GM23248 (cell line): ENCODE results near the gene PRDM16. TPM values are rescaled to one million over a fixed set of nuclear protein-coding genes. Genes with fewer than 3 reads are reported as not detected.

Experiments
- DNase-seq: peaks from one replicate; pipeline ENCODE4 v3.0.0-alpha.2; 2015
- H2AFZ ChIP-seq: fragments of 200-600 bp; sonication (generic); 2 replicates; pipeline ENCODE4 v1.6.1; 2016; ENCODE audit warnings: antibody characterized with exemption
- H3F3A ChIP-seq: fragments of 200-600 bp; sonication (generic); 2 replicates; pipeline ENCODE4 v1.6.1; 2016; ENCODE audit warnings: mild to moderate bottlenecking, antibody characterized with exemption, mixed run types; ENCODE audit not compliant: insufficient read depth
- H3K27ac ChIP-seq: fragments of 200-600 bp; sonication (generic); 2 replicates; pipeline ENCODE4 v1.5.1; 2016; ENCODE audit warnings: mild to moderate bottlenecking
- H3K27me3 ChIP-seq: fragments of 200-600 bp; sonication (generic); replicated peaks from 2 replicates; pipeline ENCODE4 v1.6.1; 2016; ENCODE audit warnings: mild to moderate bottlenecking; ENCODE audit not compliant: insufficient read depth
- H3K36me3 ChIP-seq: fragments of 200-600 bp; sonication (generic); 2 replicates; pipeline ENCODE4 v1.6.1; 2016; ENCODE audit warnings: low read depth, mild to moderate bottlenecking
- H3K4me1 ChIP-seq: fragments of 200-600 bp; sonication (generic); 2 replicates; pipeline ENCODE4 v1.6.1; 2016; ENCODE audit warnings: mild to moderate bottlenecking; ENCODE audit not compliant: insufficient read depth
- H3K4me2 ChIP-seq: fragments of 200-600 bp; sonication (generic); one replicate; pipeline ENCODE4 v1.6.1; 2016; ENCODE audit warnings: mild to moderate bottlenecking; ENCODE audit not compliant: unreplicated experiment
- H3K4me3 ChIP-seq: fragments of 200-600 bp; sonication (generic); 2 replicates; pipeline ENCODE4 v1.5.1; 2016; ENCODE audit warnings: mild to moderate bottlenecking
- H3K79me2 ChIP-seq: fragments of 200-600 bp; sonication (generic); 2 replicates; pipeline ENCODE4 v1.6.1; 2016; ENCODE audit warnings: mild to moderate bottlenecking; ENCODE audit not compliant: insufficient read depth
- H3K9ac ChIP-seq: fragments of 200-600 bp; sonication (generic); 2 replicates; pipeline ENCODE4 v1.6.1; 2016; ENCODE audit warnings: mild to moderate bottlenecking
- H3K9me2 ChIP-seq: fragments of 200-600 bp; sonication (generic); 2 replicates; pipeline ENCODE4 v1.6.1; 2016; ENCODE audit warnings: mixed run types, mild to moderate bottlenecking, moderate library complexity; ENCODE audit not compliant: insufficient read depth
- H3K9me3 ChIP-seq: fragments of 200-600 bp; sonication (generic); one replicate; pipeline ENCODE4 v1.6.1; 2017; ENCODE audit warnings: low read depth
- H4K20me1 ChIP-seq: fragments of 200-600 bp; sonication (generic); 2 replicates; pipeline ENCODE4 v1.6.0; 2016; ENCODE audit not compliant: insufficient read depth
- EZH2 ChIP-seq: fragments of 200-600 bp; sonication (generic); IDR thresholded peaks from 2 replicates; pipeline ENCODE4 v1.6.1; 2018; ENCODE audit warnings: antibody characterized with exemption, mild to moderate bottlenecking; ENCODE audit not compliant: insufficient read depth, poor library complexity, severe bottlenecking
- EZH2phosphoT487 ChIP-seq: fragments of 200-600 bp; sonication (generic); IDR thresholded peaks from 2 replicates; pipeline ENCODE4 v1.6.1; 2018; ENCODE audit warnings: antibody characterized with exemption, moderate library complexity, mild to moderate bottlenecking, low read depth; ENCODE audit not compliant: insufficient read depth
- WGBS, 2 experiments: methylation state at CpG; one replicate each; pipeline ENCODE4 v1.1.6; 2015 to 2017; ENCODE audit warnings: low lambda C conversion rate in 2 of 2, low coverage in 1 of 2; ENCODE audit errors: missing lambda C conversion rate in 2 of 2; 5-methylcytosine and 5-hydroxymethylcytosine counted together
- in situ Hi-C: fragments of 300-500 bp; cut with MboI; formaldehyde crosslinking; loops from 2 replicates; pipeline ENCODE4 v1.15.0; 2020
- polyA plus RNA-seq: library from polyadenylated mRNA; unstranded; fragments of >200 nt; fragmentation: Nextera tagmentation; extraction: Ambion mirVana; gene quantifications from 2 replicates; pipeline ENCODE4 v1.2.1, GENCODE V29; 2016
- total RNA-seq: library from RNA; depleted of rRNA; stranded (reverse); fragments of >200 nt; shearing (Covaris generic); gene quantifications from 2 replicates; pipeline ENCODE4 v1.2.3, GENCODE V29; 2014

The PRDM16 gene
- total and polyA plus RNA-seq, 2 experiments from 2014 or later = 0.18 TPM; not detected in 1

DNA sequence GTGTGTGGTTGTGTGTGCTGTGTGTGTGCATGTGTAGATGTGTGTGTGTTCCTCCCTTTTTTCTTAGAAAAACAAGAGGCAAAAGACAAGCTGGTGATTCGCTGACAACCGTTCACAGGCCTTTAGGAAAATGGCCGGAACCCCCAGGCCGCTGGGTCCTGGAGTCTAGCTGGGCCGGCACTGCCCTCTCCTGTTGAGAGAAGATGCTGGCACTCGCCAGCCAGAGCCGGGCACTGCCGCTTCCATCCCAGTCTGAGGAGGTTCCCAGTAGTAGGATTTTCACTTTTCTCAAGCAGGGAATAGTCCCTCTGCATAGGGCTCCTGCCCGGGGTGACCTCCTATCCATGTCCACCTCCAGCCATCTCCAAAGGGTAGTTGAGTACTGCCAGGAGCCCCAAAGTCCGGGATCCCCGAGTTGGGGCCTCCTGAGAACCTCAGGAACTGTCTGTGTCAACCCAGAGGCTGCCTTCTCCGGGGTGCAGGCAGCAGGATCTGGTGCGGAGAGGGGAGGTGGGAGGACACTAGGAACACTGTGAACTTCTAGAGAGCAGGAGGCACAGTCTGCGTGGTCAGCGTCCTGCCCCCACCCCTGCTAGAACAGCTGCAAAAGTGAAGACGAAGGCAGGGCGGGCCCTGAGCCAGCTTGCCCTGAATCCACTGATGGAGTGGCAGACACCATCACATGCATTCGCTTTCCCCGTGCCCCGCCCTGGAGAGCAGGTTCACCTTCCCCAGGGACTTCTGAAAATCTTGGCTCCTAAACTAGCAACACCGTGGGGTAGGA lies 341.3 kb downstream of the PRDM16 start:
- Histone ChIP-seq H3K9ac (no peak overlapping the region), H3K9me3 (no peaks in the 10 kb centered on the region), H3K36me3 (no peaks in the 10 kb centered on the region), H3K79me2 (no peaks in the 10 kb centered on the region), H3F3A (no peaks in the 10 kb centered on the region), H2AFZ (no peak overlapping the region), H4K20me1 (no peaks in the 10 kb centered on the region), H3K4me2 (no peak overlapping the region), H3K4me1 (no peaks in the 10 kb centered on the region), H3K4me3 (no peak overlapping the region), H3K27ac (no peak overlapping the region), H3K9me2 (no peaks in the 10 kb centered on the region), H3K27me3 (peaks cover 13% of the 10 kb centered on the region)
- in situ Hi-C loops = loop anchor here (10.0 kb wide), 1 partner anchor 396 kb away; no protein-coding TSS in a partner anchor
- 35 to 42% methylated on average over 21 of the region's 21 CpGs for WGBS, 2 experiments
- peak; percentile 91 for DNase-seq
- TF ChIP-seq EZH2phosphoT487 (no peak), EZH2 (no peak)

DNA sequence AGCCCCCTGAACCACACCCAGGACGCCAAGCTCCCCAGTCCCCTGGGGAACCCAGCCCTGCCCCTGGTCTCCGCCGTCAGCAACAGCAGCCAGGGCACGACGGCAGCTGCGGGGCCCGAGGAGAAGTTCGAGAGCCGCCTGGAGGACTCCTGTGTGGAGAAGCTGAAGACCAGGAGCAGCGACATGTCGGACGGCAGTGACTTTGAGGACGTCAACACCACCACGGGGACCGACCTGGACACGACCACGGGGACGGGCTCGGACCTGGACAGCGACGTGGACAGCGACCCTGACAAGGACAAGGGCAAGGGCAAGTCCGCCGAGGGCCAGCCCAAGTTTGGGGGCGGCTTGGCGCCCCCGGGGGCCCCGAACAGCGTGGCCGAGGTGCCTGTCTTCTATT lies 342.8 kb downstream of the PRDM16 start:
- H3K36me3 ChIP-seq = no peaks in the 10 kb centered on the region
- H3K4me2 ChIP-seq = no peak overlapping the region
- H3K27ac ChIP-seq = no peak overlapping the region
- no peaks in the 10 kb centered on the region for H3K79me2 ChIP-seq
- H2AFZ ChIP-seq = no peak overlapping the region
- in situ Hi-C loops = loop anchor here (10.0 kb wide), 1 partner anchor 397 kb away; no protein-coding TSS in a partner anchor
- TF ChIP-seq EZH2phosphoT487 (no peak), EZH2 (no peak)
- H3K9me2 ChIP-seq = no peaks in the 10 kb centered on the region
- H3K27me3 ChIP-seq = peaks cover 10% of the 10 kb centered on the region
- no peaks in the 10 kb centered on the region for H4K20me1 ChIP-seq
- DNase-seq = no peak
- no peak overlapping the region for H3K9ac ChIP-seq
- WGBS, 2 experiments = 77 to 79% methylated on average over 30 of the region's 30 CpGs
- no peaks in the 10 kb centered on the region for H3K4me1 ChIP-seq
- H3F3A ChIP-seq = no peaks in the 10 kb centered on the region
- no peaks in the 10 kb centered on the region for H3K9me3 ChIP-seq
- no peak overlapping the region for H3K4me3 ChIP-seq

GRCh38 chr1:3412376-3412775 lies 343.4 kb downstream of the PRDM16 start:
- Histone ChIP-seq H3K9ac (no peak overlapping the region), H4K20me1 (no peaks in the 10 kb centered on the region), H3K4me3 (no peak overlapping the region), H3K4me1 (no peaks in the 10 kb centered on the region), H2AFZ (no peak overlapping the region), H3F3A (no peaks in the 10 kb centered on the region), H3K4me2 (no peak overlapping the region), H3K9me3 (no peaks in the 10 kb centered on the region), H3K36me3 (no peaks in the 10 kb centered on the region), H3K27me3 (peaks cover 4% of the 10 kb centered on the region), H3K79me2 (no peaks in the 10 kb centered on the region), H3K9me2 (no peaks in the 10 kb centered on the region), H3K27ac (no peak overlapping the region)
- no peak for DNase-seq
- 73 to 75% methylated on average over 22 to 33 of the region's 33 CpGs for WGBS, 2 experiments
- TF ChIP-seq EZH2 = no peak
- TF ChIP-seq EZH2phosphoT487 = no peak
- in situ Hi-C loops = loop anchor here (10.0 kb wide), 1 partner anchor 398 kb away; no protein-coding TSS in a partner anchor

- Histone ChIP-seq H3K9me2 (no peaks in the 10 kb centered on the region), H3K4me2 (no peak overlapping the region), H3F3A (no peaks in the 10 kb centered on the region), H3K9ac (no peak overlapping the region), H3K4me3 (no peak overlapping the region), H3K27ac (no peak overlapping the region), H3K9me3 (no peaks in the 10 kb centered on the region), H3K79me2 (no peaks in the 10 kb centered on the region), H3K4me1 (no peaks in the 10 kb centered on the region), H2AFZ (no peak overlapping the region), H3K36me3 (no peaks in the 10 kb centered on the region), H3K27me3 (0 out of 2 replicates have a peak, but pooled peaks cover 9% of the 10 kb centered on the region), H4K20me1 (no peaks in the 10 kb centered on the region)
- no peak for DNase-seq
- WGBS, 2 experiments = 64 to 81% methylated on average over 19 to 34 of the region's 34 CpGs
- in situ Hi-C loops = loop anchor here (10.0 kb wide), 1 partner anchor 399 kb away; no protein-coding TSS in a partner anchor
- TF ChIP-seq EZH2 (no peak), EZH2phosphoT487 (no peak)
Observed at GRCh38 chr1:3413975-3414710, 345.1 kb downstream of the PRDM16 start.
